IMR-90 (cell line): Measurements from ENCODE around the gene UBR4. TPM values are rescaled to one million over a fixed set of nuclear protein-coding genes. Genes with fewer than 3 reads are reported as not detected.

Experiments used
- ATAC-seq: fragments of 200-7000 bp; cut with Tn5 transposase; 2 replicates; pipeline ENCODE4 v1.9.1; 2020; ENCODE audit warnings: low read depth, mild to moderate bottlenecking, moderate library complexity
- BruUV-seq: library from RNA; stranded (reverse); fragments of 400-500 nt; replicated peaks from 2 replicates; lab custom pipeline; 2021; lab: Mats Ljungman, UMichigan
- CTCF ChIA-PET: fragments of 300-600 bp; formaldehyde crosslinking; extraction: SDS; loops from one replicate; lab custom pipeline; 2021; ENCODE audit warnings: antibody characterized with exemption; lab: Yijun Ruan, JAX
- POLR2A ChIA-PET: fragments of 300-600 bp; sonication (Branson Sonifier 250); formaldehyde crosslinking; loops from one replicate; lab custom pipeline; 2022; ENCODE audit warnings: antibody characterized with exemption; ENCODE audit not compliant: unreplicated experiment; lab: Charles Lee
- DNase-seq: peaks from one replicate; pipeline ENCODE4 v3.0.0; 2013
- H2AFZ ChIP-seq: replicated peaks from 2 replicates; pipeline ENCODE3; 2013; ENCODE audit warnings: low read length, mild to moderate bottlenecking; ENCODE audit not compliant: poor library complexity
- H2AK5ac ChIP-seq: 2 replicates; pipeline ENCODE4 v1.6.1; 2013; ENCODE audit warnings: low read depth, low read length, inconsistent platforms
- H2AK9ac ChIP-seq: replicated peaks from 2 replicates; pipeline ENCODE3; 2013; ENCODE audit warnings: mild to moderate bottlenecking, low read depth, low read length, moderate library complexity; ENCODE audit not compliant: poor library complexity
- H2BK120ac ChIP-seq: 2 replicates; pipeline ENCODE4 v1.6.1; 2013; ENCODE audit warnings: low read depth, low read length, inconsistent platforms
- H2BK15ac ChIP-seq: 3 replicates; pipeline ENCODE4 v1.6.1; 2013; ENCODE audit warnings: low read depth, low read length, inconsistent platforms
- H2BK20ac ChIP-seq: 2 replicates; pipeline ENCODE4 v1.6.1; 2013; ENCODE audit warnings: low read depth, mild to moderate bottlenecking, inconsistent platforms, low read length, moderate library complexity
- H2BK5ac ChIP-seq: 2 replicates; pipeline ENCODE4 v1.6.1; 2013; ENCODE audit warnings: mild to moderate bottlenecking, low read depth, low read length, inconsistent platforms; ENCODE audit not compliant: poor library complexity, severe bottlenecking
- H3K14ac ChIP-seq: replicated peaks from 2 replicates; pipeline ENCODE4 v1.6.1; 2013; ENCODE audit warnings: low read depth, low read length, inconsistent platforms
- H3K18ac ChIP-seq: 2 replicates; pipeline ENCODE4 v1.6.1; 2013; ENCODE audit warnings: low read depth, low read length, control low read depth
- H3K23ac ChIP-seq: 2 replicates; pipeline ENCODE4 v1.6.1; 2013; ENCODE audit warnings: low read depth, low read length, inconsistent platforms
- H3K27ac ChIP-seq: 2 replicates; pipeline ENCODE4 v1.5.1; 2013; ENCODE audit warnings: mild to moderate bottlenecking, control low read depth, low read length; ENCODE audit not compliant: insufficient read depth
- H3K27me3 ChIP-seq: 2 replicates; pipeline ENCODE4 v1.6.1; 2013; ENCODE audit warnings: low read length; ENCODE audit not compliant: control insufficient read depth, insufficient read depth
- H3K36me3 ChIP-seq: 2 replicates; pipeline ENCODE4 v1.6.1; 2013; ENCODE audit warnings: low read length, mixed read lengths; ENCODE audit not compliant: control insufficient read depth, insufficient read depth
- H3K4ac ChIP-seq: 2 replicates; pipeline ENCODE4 v1.6.1; 2013; ENCODE audit warnings: low read depth, low read length, inconsistent platforms
- H3K4me1 ChIP-seq: 2 replicates; pipeline ENCODE4 v1.6.1; 2013; ENCODE audit warnings: low read length, mixed read lengths; ENCODE audit not compliant: control insufficient read depth, insufficient read depth
- H3K4me2 ChIP-seq: 2 replicates; pipeline ENCODE4 v1.6.1; 2013; ENCODE audit warnings: low read depth, mild to moderate bottlenecking, control low read depth, low read length, moderate library complexity
- H3K4me3 ChIP-seq: 2 replicates; pipeline ENCODE4 v1.5.1; 2013; ENCODE audit warnings: low read depth, mild to moderate bottlenecking, control low read depth, low read length, moderate library complexity; ENCODE audit not compliant: insufficient read depth
- H3K56ac ChIP-seq: 2 replicates; pipeline ENCODE4 v1.6.1; 2013; ENCODE audit warnings: low read length, inconsistent platforms; ENCODE audit not compliant: insufficient read depth; ENCODE audit errors: extremely low read depth
- H3K79me1 ChIP-seq, 2 experiments: 2 replicates each; pipeline ENCODE4 v1.6.1; 2013; ENCODE audit warnings: low read length in 2 of 2, inconsistent platforms in 1 of 2, low read depth in 1 of 2
- H3K9ac ChIP-seq: 2 replicates; pipeline ENCODE4 v1.6.1; 2013; ENCODE audit warnings: low read depth, low read length, control low read depth
- H3K9me1 ChIP-seq: 2 replicates; pipeline ENCODE4 v1.6.1; 2013; ENCODE audit warnings: low read length, inconsistent platforms; ENCODE audit not compliant: insufficient read depth
- H3K9me3 ChIP-seq: 2 replicates; pipeline ENCODE4 v1.6.1; 2013; ENCODE audit warnings: low read length; ENCODE audit not compliant: control insufficient read depth, insufficient read depth
- H4K20me1 ChIP-seq: 2 replicates; pipeline ENCODE4 v1.6.1; 2013; ENCODE audit warnings: low read length, inconsistent platforms; ENCODE audit not compliant: insufficient read depth
- H4K5ac ChIP-seq: 2 replicates; pipeline ENCODE4 v1.6.1; 2013; ENCODE audit warnings: mild to moderate bottlenecking, low read depth, low read length, control low read depth
- H4K8ac ChIP-seq, 2 experiments: 2 replicates each; pipeline ENCODE4 v1.6.1; 2013; ENCODE audit warnings: low read depth in 2 of 2, low read length in 2 of 2, control low read depth in 1 of 2, inconsistent platforms in 1 of 2
- H4K91ac ChIP-seq: 2 replicates; pipeline ENCODE4 v1.6.1; 2013; ENCODE audit warnings: low read depth, low read length, inconsistent platforms; ENCODE audit not compliant: insufficient read depth
- MAFK ChIP-seq: IDR thresholded peaks from 2 replicates; pipeline ENCODE4 v1.6.1; 2012; ENCODE audit warnings: low read depth, low read length, improper control_type of control experiment
- MXI1 ChIP-seq: IDR thresholded peaks from 2 replicates; pipeline ENCODE4 v1.6.1; 2012; ENCODE audit warnings: low read depth, mild to moderate bottlenecking, low read length, moderate library complexity, borderline replicate concordance
- NFE2L2 ChIP-seq: fragments of 150-350 bp; IDR thresholded peaks from 2 replicates; pipeline ENCODE4 v1.6.1; 2016; ENCODE audit warnings: low read depth, mild to moderate bottlenecking, low read length
- POLR2A ChIP-seq: IDR thresholded peaks from 2 replicates; pipeline ENCODE4 v1.6.1; 2012; ENCODE audit warnings: mild to moderate bottlenecking, low read depth, low read length
- RAD21 ChIP-seq: IDR thresholded peaks from 2 replicates; pipeline ENCODE4 v1.6.1; 2012; ENCODE audit warnings: low read length, improper control_type of control experiment
- RFX5 ChIP-seq: IDR thresholded peaks from 2 replicates; pipeline ENCODE4 v1.8.0; 2012; ENCODE audit warnings: low read depth, mild to moderate bottlenecking, low read length, moderate library complexity
- SMC3 ChIP-seq: fragments of 150-350 bp; IDR thresholded peaks from 2 replicates; pipeline ENCODE4 v1.6.1; 2016; ENCODE audit warnings: low read depth, mild to moderate bottlenecking, antibody characterized with exemption, low read length, moderate library complexity
- WGBS, 2 experiments: methylation state at CpG; one replicate each; pipeline versions ENCODE4 v1.1.5 to v1.1.7; 2013; ENCODE audit warnings: missing lambda C conversion rate in 2 of 2; ENCODE audit not compliant: insufficient read length in 1 of 2; ENCODE audit errors: extremely low coverage in 2 of 2; 5-methylcytosine and 5-hydroxymethylcytosine counted together
- dilution Hi-C: fragments of 300-500 bp; cut with HindIII; formaldehyde crosslinking; loops from one replicate; pipeline ENCODE4 v1.14.3; 2018; ENCODE audit warnings: low sequenced_read_pairs; ENCODE audit not compliant: unreplicated experiment
- in situ Hi-C: fragments of 300-500 bp; cut with MboI; formaldehyde crosslinking; loops from 3 replicates; pipeline ENCODE4 v1.14.3; 2019; ENCODE audit warnings: low sequenced_read_pairs, inconsistent platforms, mixed read lengths
- intact Hi-C: fragments of 100-400 bp; cut with micrococcal nuclease; formaldehyde crosslinking; loops from 2 replicates; pipeline ENCODE4 v1.10.0; 2022
- polyA plus RNA-seq, 3 experiments: library from polyadenylated mRNA; depleted of rRNA; stranded (reverse); fragments of >200 nt; gene quantifications; 2 replicates each; pipeline ENCODE4 v1.2.3, GENCODE V29; 2012; ENCODE audit warnings: low replicate concordance in 1 of 3
- total RNA-seq: library from RNA; depleted of rRNA; stranded (reverse); fragments of >200 nt; gene quantifications from 2 replicates; pipeline ENCODE4 v1.2.3, GENCODE V29; 2012

Gene UBR4
- total and polyA plus RNA-seq, 2 of the 4 experiments (the other 2 are of a cell fraction) = 87.8 to 121 TPM

- Histone ChIP-seq H3K9me1 (peaks cover 3% of the 10 kb centered on the region; the same call in 1 of the 2 replicates), H2BK5ac (no peak overlapping the region), H3K27ac (no peak overlapping the region), H4K20me1 (no peaks in the 10 kb centered on the region), H3K4me3 (no peak overlapping the region), H3K9me3 (no peaks in the 10 kb centered on the region), H3K4me2 (no peak overlapping the region), H4K5ac (no peak overlapping the region), H3K18ac (no peak overlapping the region), H2AFZ (no peak overlapping the region), H3K36me3 (peaks cover 84% of the 10 kb centered on the region), H3K14ac (no peak overlapping the region), H3K23ac (no peak overlapping the region), H3K27me3 (no peaks in the 10 kb centered on the region), H3K9ac (no peak overlapping the region), H4K91ac (no peak overlapping the region), H2BK20ac (no peak overlapping the region), H4K8ac (no peak overlapping the region), H2AK9ac (no peak overlapping the region), H2BK15ac (no peak overlapping the region), H3K4ac (no peak overlapping the region), H2AK5ac (no peak overlapping the region), H2BK120ac (no peak overlapping the region), H3K4me1 (no peaks in the 10 kb centered on the region), H3K56ac (no peak overlapping the region), H3K79me1 (peaks cover 37 to 45% of the 10 kb centered on the region in 2 experiments)
- intact Hi-C loops = no loop called here
- no peak for ATAC-seq
- ChIA-PET POLR2A (no interaction called here), CTCF (no interaction called here)
- in situ Hi-C loops = loop anchor here (10.0 kb wide), 1 partner anchor 50 kb away; no protein-coding TSS in a partner anchor
- BruUV-seq = no TSS peak
- dilution Hi-C loops = no loop called here
- 94% methylated on average over 5 of the region's 7 CpGs; no CpG with 5 or more reads in 1 of the 2 experiments for WGBS, 2 experiments
- TF ChIP-seq RAD21 = no peak
- TF ChIP-seq SMC3 = no peak
- no peak for TF ChIP-seq NFE2L2
- no peak for TF ChIP-seq MAFK
- no peak for TF ChIP-seq POLR2A
- no peak for TF ChIP-seq RFX5
- TF ChIP-seq MXI1 = no peak
- DNase-seq = no peak
Observed at GRCh38 chr1:19154876-19155275, 55.2 kb downstream of the UBR4 start.
